DOHH2 (cell line): ENCODE data around the gene EBP.

Experiments
- CTCF ChIP-seq: fragments of 200-600 bp; sonication (generic); IDR thresholded peaks from one replicate; pipeline ENCODE4 v1.5.1; 2014; ENCODE audit warnings: antibody characterized with exemption, mild to moderate bottlenecking, low read depth, low read length; ENCODE audit not compliant: poor library complexity, severe bottlenecking
- EZH2phosphoT487 ChIP-seq: fragments of 200-600 bp; sonication (generic); IDR thresholded peaks from 2 replicates; pipeline ENCODE4 v1.6.1; 2017; ENCODE audit warnings: borderline replicate concordance, mild to moderate bottlenecking, antibody characterized with exemption, low read length, moderate library complexity, mixed read lengths

- TF ChIP-seq CTCF = no peak
- no peak for TF ChIP-seq EZH2phosphoT487
Observed at GRCh38 chrX:48488034-48488433, 33.6 kb upstream of the EBP start.
